T-cell (primary cell): ENCODE measurements around the gene YIF1B. TPM values are rescaled to one million over a fixed set of nuclear protein-coding genes. Genes with fewer than 3 reads are reported as not detected.
"Not testable (repeated sequence)": the region's sequence is repeated elsewhere in the genome, so short reads cannot be mapped to it uniquely, and the experiment has no call there.

Experiments
- ATAC-seq, 4 experiments: fragments of 200-7000 bp in 3 of 4; fragments of 150-1000 bp in 1 of 4; cut with Tn5 transposase; replicated peaks in 1 of 4; 1 replicate in 3 of 4; 2 replicates in 1 of 4; pipeline ENCODE4 v1.10.0; 2021; ENCODE audit warnings: moderate library complexity in 3 of 4, mild to moderate bottlenecking in 2 of 4, moderate number of reproducible peaks in 1 of 4
- CTCF ChIA-PET, 2 donors: fragments of 300-600 bp; sonication (Branson Sonifier 250); formaldehyde crosslinking; loops; one replicate each; lab custom pipeline; 2022; ENCODE audit warnings: antibody characterized with exemption in 2 of 2; lab: Charles Lee
- POLR2A ChIA-PET, 2 donors: fragments of 300-600 bp; sonication (Branson Sonifier 250); formaldehyde crosslinking; loops; one replicate each; lab custom pipeline; 2022; ENCODE audit warnings: antibody characterized with exemption in 2 of 2; lab: Charles Lee
- DNase-seq, 35 experiments: peaks; one replicate each; pipeline versions ENCODE4 v3.0.0 to v3.0.0-alpha.2; 2013 to 2023
- H3K27ac ChIP-seq: one replicate; pipeline ENCODE4 v1.5.1; 2013; ENCODE audit warnings: low read length
- H3K27me3 ChIP-seq, 2 experiments: replicated peaks in 1 of 2; 1 replicate in 1 of 2; 2 replicates in 1 of 2; pipeline versions ENCODE4 v1.6.1 to v1.7.0; 2013; ENCODE audit warnings: low read length in 1 of 2, mixed read lengths in 1 of 2; ENCODE audit not compliant: control insufficient read depth in 2 of 2, insufficient read depth in 2 of 2; ENCODE audit errors: extremely low read depth in 1 of 2
- H3K36me3 ChIP-seq, 2 donors: 1 replicate in 1 of 2; 2 replicates in 1 of 2; pipeline versions ENCODE4 v1.6.1 to v1.7.0; 2013; ENCODE audit warnings: low read length in 1 of 2; ENCODE audit not compliant: control insufficient read depth in 2 of 2, insufficient read depth in 1 of 2; ENCODE audit errors: extremely low read depth in 1 of 2
- H3K4me1 ChIP-seq, 2 experiments: 1 replicate in 1 of 2; 2 replicates in 1 of 2; pipeline versions ENCODE4 v1.6.1 to v1.7.0; 2013; ENCODE audit warnings: low read length in 2 of 2, mixed read lengths in 1 of 2; ENCODE audit not compliant: insufficient read depth in 2 of 2, control insufficient read depth in 1 of 2; ENCODE audit errors: extremely low read depth in 1 of 2
- H3K4me3 ChIP-seq, 2 donors: 1 replicate in 1 of 2; 2 replicates in 1 of 2; pipeline versions ENCODE4 v1.5.1 to v1.7.0; 2013; ENCODE audit warnings: mild to moderate bottlenecking in 2 of 2, low read length in 1 of 2, moderate library complexity in 1 of 2; ENCODE audit not compliant: control insufficient read depth in 1 of 2; ENCODE audit errors: extremely low read depth in 1 of 2
- H3K9me3 ChIP-seq: 2 replicates; pipeline ENCODE4 v1.7.0; 2013
- H3K27ac Mint-ChIP-seq, 2 donors: one replicate each; pipeline ENCODE4 v1.8.0; 2020 to 2021; ENCODE audit warnings: mild to moderate bottlenecking in 2 of 2, mixed read lengths in 2 of 2
- H3K27me3 Mint-ChIP-seq, 2 donors: one replicate each; pipeline ENCODE4 v1.8.0; 2021 to 2022; ENCODE audit warnings: mixed read lengths in 2 of 2
- H3K36me3 Mint-ChIP-seq: one replicate; pipeline ENCODE4 v1.8.0; 2021; ENCODE audit warnings: mixed read lengths
- H3K4me1 Mint-ChIP-seq, 3 donors: one replicate each; pipeline ENCODE4 v1.8.0; 2020 to 2022; ENCODE audit warnings: mixed read lengths in 3 of 3, mild to moderate bottlenecking in 1 of 3
- H3K4me3 Mint-ChIP-seq, 3 donors: one replicate each; pipeline ENCODE4 v1.8.0; 2020 to 2022; ENCODE audit warnings: mild to moderate bottlenecking in 3 of 3, mixed read lengths in 3 of 3, moderate library complexity in 3 of 3
- H3K9me3 Mint-ChIP-seq, 3 donors: one replicate each; pipeline ENCODE4 v1.8.0; 2020 to 2022; ENCODE audit warnings: mixed read lengths in 3 of 3
- WGBS: methylation state at CpG from one replicate; pipeline ENCODE4 v1.1.5; 2013; ENCODE audit warnings: missing lambda C conversion rate; ENCODE audit not compliant: insufficient coverage; 5-methylcytosine and 5-hydroxymethylcytosine counted together
- total RNA-seq, 35 experiments: library from RNA in 6 of 35; stranded (reverse) in 6 of 35; fragments of 120-200 nt in 1 of 35; gene quantifications; one replicate each; pipeline versions ENCODE4 v1.2.1 to v1.2.4 and lab custom pipeline; 2013 to 2026

Gene YIF1B
- total RNA-seq, 5 donors from 2014 or later (not counting 1 experiment from before 2014, with no cell fraction given), result 28.1 to 39.1 (median 34.1) TPM

DNA sequence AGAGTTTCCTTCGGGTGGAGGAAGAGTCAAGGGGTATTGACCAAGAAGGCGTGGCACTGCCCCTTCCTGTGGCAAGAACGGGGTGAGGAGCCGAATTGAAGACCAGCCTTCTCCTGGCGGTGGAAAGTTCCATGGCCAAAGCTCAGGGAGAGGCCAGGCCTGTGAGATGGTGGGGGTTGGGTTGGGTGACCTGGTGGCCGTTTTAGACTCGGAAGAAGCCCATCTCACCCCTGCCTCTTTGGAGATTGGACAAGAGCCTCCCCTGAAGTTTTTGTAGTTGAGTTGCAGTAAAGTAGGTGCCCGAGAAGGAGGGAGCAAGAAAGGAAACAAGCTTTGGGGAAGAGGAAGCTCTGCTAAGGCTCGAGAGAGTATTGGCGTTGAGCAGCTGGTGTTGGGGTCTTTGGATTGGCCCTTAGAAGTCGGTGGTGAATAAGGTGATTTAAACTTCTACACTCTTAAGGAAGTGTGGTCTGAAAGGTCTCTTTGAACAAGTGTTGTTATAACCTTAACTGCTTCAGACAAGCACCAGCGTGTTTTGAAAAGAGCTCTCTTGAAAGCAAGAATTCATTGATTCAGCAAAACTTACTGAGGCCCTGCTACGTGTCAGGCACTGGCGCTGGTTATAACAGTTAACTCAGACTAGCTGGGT lies 50.4 kb downstream of the YIF1B start:
- Histone ChIP-seq H3K4me1 (peaks cover 3 to 22% of the 10 kb centered on the region in 2 experiments), H3K9me3 (no peaks in the 10 kb centered on the region), H3K36me3 (no peaks in the 10 kb centered on the region), H3K27ac (peak overlapping the region; percentile 53), H3K27me3 (peaks cover 0 to 9% of the 10 kb centered on the region in 2 experiments), H3K4me3 (peak overlapping the region; percentile 67 to 74)
- Mint-ChIP-seq H3K27me3 (peaks cover 0 to 4% of the 10 kb centered on the region in 2 donors), H3K27ac (peak overlapping the region; percentile 74 to 85), H3K4me1 (peaks cover 32 to 40% (median 35%) of the 10 kb centered on the region in 3 donors), H3K36me3 (peaks cover 3% of the 10 kb centered on the region), H3K4me3 (peak overlapping the region; percentile 82 to 87 (median 82)), H3K9me3 (no peaks in the 10 kb centered on the region)
- ChIA-PET POLR2A (interaction anchor here in 1 of 2 donors (0.6 kb wide), 1 partner anchor 189 kb away, joined by 6 read pairs; no protein-coding TSS in a partner anchor), CTCF (interaction anchor here in 1 of 2 donors (0.6 kb wide), 1 partner anchor 151 kb away, joined by 5 read pairs; no protein-coding TSS in a partner anchor)
- WGBS, result 31% methylated on average over 13 of the region's 14 CpGs
- DNase-seq, result peak in 10 of 35 experiments; percentile 7 to 43 (median 16)
- ATAC-seq, result peak in 1 of 4 experiments; percentile 37

DNA sequence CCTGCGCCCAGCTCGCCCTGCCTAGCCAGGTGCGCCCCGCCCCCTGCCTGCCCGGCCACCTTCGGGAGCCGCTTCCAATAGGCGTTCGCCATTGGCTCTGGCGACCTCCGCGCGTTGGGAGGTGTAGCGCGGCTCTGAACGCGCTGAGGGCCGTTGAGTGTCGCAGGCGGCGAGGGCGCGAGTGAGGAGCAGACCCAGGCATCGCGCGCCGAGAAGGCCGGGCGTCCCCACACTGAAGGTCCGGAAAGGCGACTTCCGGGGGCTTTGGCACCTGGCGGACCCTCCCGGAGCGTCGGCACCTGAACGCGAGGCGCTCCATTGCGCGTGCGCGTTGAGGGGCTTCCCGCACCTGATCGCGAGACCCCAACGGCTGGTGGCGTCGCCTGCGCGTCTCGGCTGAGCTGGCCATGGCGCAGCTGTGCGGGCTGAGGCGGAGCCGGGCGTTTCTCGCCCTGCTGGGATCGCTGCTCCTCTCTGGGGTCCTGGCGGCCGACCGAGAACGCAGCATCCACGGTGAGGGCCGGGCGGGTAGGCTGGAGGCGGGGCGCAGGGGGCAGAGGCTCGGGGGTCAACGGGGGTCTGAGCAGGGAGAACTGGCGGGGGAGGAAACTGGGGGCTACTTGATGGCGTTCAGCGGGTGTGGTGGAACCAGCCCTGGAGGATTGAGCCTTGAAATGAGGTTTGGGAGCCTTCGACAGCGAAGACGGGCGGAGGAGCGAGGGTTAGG lies 51.1 kb downstream of the YIF1B start, which contains the start of gene SPINT2:
TSS of gene SPINT2 (plus strand) at position 88 of the 727 bp plus-strand sequence. CDS start at position 408, 320 bp downstream.
- peaks cover 0 to 11% of the 10 kb centered on the region in 2 experiments for H3K27me3 ChIP-seq
- no peaks in the 10 kb centered on the region for H3K36me3 ChIP-seq
- Mint-ChIP-seq H3K36me3 (no peaks in the 10 kb centered on the region), H3K27ac (peak within 1 kb of the TSS; percentile 74 to 85), H3K4me3 (peak within 1 kb of the TSS; percentile 82 to 87 (median 83)), H3K4me1 (peaks cover 32 to 40% (median 35%) of the 10 kb centered on the region in 3 donors), H3K9me3 (no peaks in the 10 kb centered on the region), H3K27me3 (peaks cover 0 to 4% of the 10 kb centered on the region in 2 donors)
- ATAC-seq (peak; percentile 51 to 58 (median 56)), DNase-seq (peak in 28 of 35 experiments; percentile 23 to 70 (median 39))
- H3K4me1 ChIP-seq, result peaks cover 3 to 22% of the 10 kb centered on the region in 2 experiments
- peak within 1 kb of the TSS; percentile 67 to 74 for H3K4me3 ChIP-seq
- WGBS, result 3% methylated on average over 77 of the region's 78 CpGs
- ChIA-PET CTCF (interaction anchor here in 1 of 2 donors (1.0 kb wide), 1 partner anchor 71 kb away, joined by 3 read pairs; the partner anchor contains the start of gene CATSPERG), POLR2A (no interaction called here)
- peak within 1 kb of the TSS; percentile 53 for H3K27ac ChIP-seq
- H3K9me3 ChIP-seq, result no peaks in the 10 kb centered on the region

DNA sequence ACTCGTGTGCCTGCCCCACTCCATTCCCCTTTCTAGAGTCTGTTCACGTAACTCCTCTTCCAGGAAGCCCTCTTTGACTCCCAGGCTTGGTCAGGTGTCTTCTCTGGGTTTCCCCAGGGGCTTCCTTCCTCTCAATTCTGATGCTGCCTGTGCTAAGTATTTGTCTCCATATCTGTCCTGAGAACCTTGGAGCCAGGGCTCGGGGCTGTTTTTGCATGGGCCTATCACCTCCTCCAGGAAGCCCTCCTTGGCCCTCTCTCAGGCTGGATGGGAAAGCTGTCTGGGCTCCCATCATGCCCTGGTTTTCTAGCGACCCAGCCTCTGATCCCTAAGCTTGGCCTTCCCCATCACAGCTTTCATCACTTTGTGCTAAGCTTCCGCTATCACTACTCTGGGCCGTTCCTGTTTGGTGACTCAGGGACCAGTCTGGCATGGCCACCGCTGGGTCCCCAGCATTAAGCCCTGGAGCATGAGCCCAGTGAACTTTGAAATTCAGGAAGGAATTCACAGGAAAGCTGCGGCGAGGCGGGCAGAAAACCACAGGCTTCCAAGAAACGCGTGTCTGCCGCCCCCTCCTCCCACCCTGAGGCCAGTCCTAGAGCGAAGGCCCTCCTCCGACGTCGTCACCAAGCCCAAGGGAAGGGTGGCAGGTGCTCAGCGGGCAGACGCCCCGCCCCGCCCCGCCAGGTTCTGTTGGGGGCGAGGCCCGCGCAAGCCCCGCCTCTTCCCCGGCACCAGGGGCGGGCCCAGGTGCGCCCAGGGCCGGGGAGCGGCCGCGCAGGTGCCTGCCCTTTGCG lies 51.9 kb downstream of the YIF1B start:
- Mint-ChIP-seq H3K4me3 (peak overlapping the region; percentile 82 to 87 (median 83)), H3K9me3 (no peaks in the 10 kb centered on the region), H3K27me3 (peaks cover 3 to 5% of the 10 kb centered on the region in 2 donors), H3K36me3 (no peaks in the 10 kb centered on the region), H3K4me1 (peaks cover 32 to 40% (median 35%) of the 10 kb centered on the region in 3 donors), H3K27ac (peak overlapping the region; percentile 74 to 76)
- H3K4me1 ChIP-seq, result peaks cover 3 to 22% of the 10 kb centered on the region in 2 experiments
- peak overlapping the region; percentile 52 for H3K27ac ChIP-seq
- DNase-seq, result peak; percentile 44 to 82 (median 67)
- peak; percentile 86 to 93 (median 91) for ATAC-seq
- 7% methylated on average over 34 of the region's 34 CpGs for WGBS
- no peaks in the 10 kb centered on the region for H3K36me3 ChIP-seq
- H3K4me3 ChIP-seq, result peak overlapping the region; percentile 67 to 74
- peaks cover 0 to 12% of the 10 kb centered on the region in 2 experiments for H3K27me3 ChIP-seq
- H3K9me3 ChIP-seq, result no peaks in the 10 kb centered on the region
- ChIA-PET CTCF (interaction anchor here in 1 of 2 donors (0.6 to 1.0 kb wide), 2 partner anchors 24 to 72 kb away, joined by 3 read pairs; partner anchors contain the start of gene CATSPERG), POLR2A (interaction anchor here in 1 of 2 donors (0.6 kb wide), 1 partner anchor 360 kb away, joined by 4 read pairs; no protein-coding TSS in a partner anchor)

DNA sequence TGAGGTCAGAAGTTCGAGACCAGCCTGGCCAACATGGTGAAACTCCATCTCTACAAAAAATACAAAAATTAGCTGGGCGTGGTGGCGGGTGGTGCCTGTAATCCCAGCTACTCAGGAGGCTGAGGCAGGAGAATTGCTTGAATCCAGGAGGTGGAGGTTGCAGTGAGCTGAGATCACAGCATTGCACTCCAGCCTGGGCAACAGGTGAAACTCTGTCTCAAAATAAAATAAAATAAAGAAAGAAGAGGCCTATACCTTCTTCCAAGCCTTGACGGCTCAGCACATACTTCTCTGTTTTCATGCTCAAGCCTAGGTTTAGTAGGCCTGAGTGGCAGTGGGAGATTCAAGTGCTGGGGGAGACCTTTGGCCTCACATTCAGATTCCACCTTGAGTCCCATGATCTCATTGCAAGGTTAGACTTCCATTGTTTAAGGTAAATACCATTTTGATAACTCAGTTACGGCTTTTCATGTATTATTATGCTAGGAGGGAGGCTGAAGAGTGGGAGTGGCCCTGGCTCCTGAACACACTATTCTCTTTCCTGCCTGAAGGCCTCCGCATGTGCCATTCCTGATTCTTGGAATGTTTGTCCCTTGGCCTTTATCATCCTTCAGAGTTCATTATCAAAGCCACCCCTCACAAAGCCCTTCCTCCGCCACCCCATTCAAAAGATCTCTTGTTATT lies 53.0 kb downstream of the YIF1B start:
- H3K4me3 ChIP-seq, result no peak overlapping the region
- Mint-ChIP-seq H3K4me3 (peak overlapping the region in 1 of 3 donors; percentile 24), H3K4me1 (peaks cover 28 to 34% (median 29%) of the 10 kb centered on the region in 3 donors), H3K36me3 (no peaks in the 10 kb centered on the region), H3K9me3 (no peaks in the 10 kb centered on the region), H3K27me3 (peaks cover 6 to 9% of the 10 kb centered on the region in 2 donors), H3K27ac (no peak overlapping the region)
- H3K36me3 ChIP-seq, result no peaks in the 10 kb centered on the region
- ATAC-seq (no peak), DNase-seq (no peak)
- peaks cover 0 to 16% of the 10 kb centered on the region in 2 experiments for H3K27me3 ChIP-seq
- 80% methylated on average over 1 of the region's 7 CpGs for WGBS
- H3K27ac ChIP-seq, result no peak overlapping the region
- ChIA-PET CTCF (no interaction called here), POLR2A (no interaction called here)
- H3K4me1 ChIP-seq, result peaks cover 3 to 22% of the 10 kb centered on the region in 2 experiments
- H3K9me3 ChIP-seq, result no peaks in the 10 kb centered on the region

DNA sequence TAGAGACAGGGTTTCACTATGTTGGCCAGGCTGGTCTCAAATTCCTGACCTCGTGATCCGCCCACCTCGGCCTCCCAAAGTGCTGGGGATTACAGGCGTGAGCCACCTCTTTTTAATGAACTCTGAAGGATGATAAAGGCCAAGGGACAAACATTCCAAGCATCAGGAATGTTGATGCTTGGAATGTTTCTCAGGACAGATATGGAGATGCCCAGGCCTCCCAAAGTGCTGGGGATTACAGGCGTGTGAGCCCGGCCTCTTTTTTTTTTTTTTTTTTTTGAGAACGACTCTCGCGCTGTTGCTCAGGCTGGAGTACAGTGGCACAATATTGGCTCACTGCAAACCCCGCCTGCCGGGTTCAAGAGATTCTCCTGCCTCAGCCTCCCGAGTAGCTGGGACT lies 53.8 kb downstream of the YIF1B start:
- H3K4me3 ChIP-seq, H3K36me3 Mint-ChIP-seq, DNase-seq, H3K27ac Mint-ChIP-seq, POLR2A ChIA-PET, ATAC-seq, H3K9me3 Mint-ChIP-seq, H3K9me3 ChIP-seq, CTCF ChIA-PET, H3K36me3 ChIP-seq, H3K4me3 Mint-ChIP-seq, H3K27ac ChIP-seq: not testable (repeated sequence)
- Mint-ChIP-seq H3K27me3 (peaks cover 10 to 11% of the 10 kb centered on the region in 2 donors), H3K4me1 (peaks cover 23 to 26% (median 25%) of the 10 kb centered on the region in 3 donors)
- H3K4me1 ChIP-seq, result peaks cover 3 to 22% of the 10 kb centered on the region in 2 experiments
- WGBS, result 97% methylated on average over 6 of the region's 12 CpGs
- peaks cover 0 to 20% of the 10 kb centered on the region in 2 experiments for H3K27me3 ChIP-seq
